ENCODE data around the gene MAFG.
"Not testable (repeated sequence)": the region's sequence is repeated elsewhere in the genome, so short reads cannot be mapped to it uniquely, and the experiment has no call there.

The MAFG gene

DNA sequence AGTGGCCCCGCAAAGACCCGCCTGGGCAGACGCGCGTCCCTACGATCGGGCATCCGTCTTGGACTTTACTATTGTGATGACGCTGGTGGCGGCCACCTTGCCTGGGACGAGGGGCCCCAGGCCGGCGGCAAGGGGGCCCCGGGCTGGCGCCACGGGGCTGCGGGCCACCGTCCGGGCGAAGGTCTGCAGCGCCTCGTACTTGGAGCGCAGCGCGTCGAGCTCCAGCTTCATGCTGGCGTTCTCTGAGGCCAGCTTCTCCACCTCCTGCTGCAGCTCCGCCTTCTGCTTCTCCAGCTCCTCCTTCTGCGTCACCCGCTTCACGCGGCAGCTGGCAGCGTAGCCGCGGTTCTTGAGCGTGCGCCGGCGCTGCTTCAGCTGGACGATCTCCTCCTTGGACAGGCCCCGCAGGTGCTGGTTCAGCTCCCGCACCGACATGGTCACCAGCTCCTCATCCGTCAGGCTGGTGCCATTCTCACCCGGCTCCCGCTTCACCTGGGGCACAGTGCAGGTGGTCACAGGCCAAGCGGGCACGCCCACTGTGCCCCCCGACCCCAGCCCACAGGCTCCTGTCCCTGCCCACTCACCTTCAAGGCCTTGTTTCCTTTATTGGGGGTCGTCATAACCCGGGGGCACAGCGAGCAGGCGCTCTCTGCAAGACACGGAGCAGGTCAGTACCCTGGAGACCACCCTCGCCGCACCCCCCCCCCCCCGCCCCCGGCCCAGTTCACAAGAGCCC is 4.8 kb downstream of the MAFG start:
- DNase-seq = no peak

DNA sequence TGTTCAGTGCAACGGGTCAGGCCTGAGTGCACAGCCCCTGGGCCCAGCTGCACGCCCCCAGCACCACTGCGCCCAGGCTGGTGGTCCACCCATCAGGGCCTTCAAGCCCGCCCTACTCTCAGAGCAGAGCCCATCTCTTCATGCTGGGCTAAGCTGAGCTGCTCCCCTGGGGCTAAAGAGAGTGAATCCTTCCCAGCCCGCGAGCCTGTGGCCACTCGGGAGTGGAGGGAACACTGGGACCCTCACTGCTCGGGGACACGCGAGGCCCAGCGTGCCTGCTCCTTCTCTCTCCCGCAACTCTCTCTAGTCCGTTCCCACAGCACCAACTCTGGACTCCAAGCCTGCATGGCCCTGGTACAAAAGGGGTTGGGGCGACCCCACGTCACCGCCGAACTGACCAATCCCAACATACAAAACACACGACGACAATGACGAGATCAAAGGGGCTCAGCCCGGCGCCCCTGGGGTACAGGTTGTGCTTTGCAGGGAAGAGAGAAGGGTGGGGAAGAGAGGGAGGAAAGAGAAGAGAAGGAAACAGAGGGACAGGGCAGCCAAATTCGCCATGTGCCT is 5.5 kb downstream of the MAFG start:
- no peak for DNase-seq

- DNase-seq = no peak
These were observed 6.0 kb downstream of the MAFG start for GRCh38 chr17:81921537-81921862.

- DNase-seq = no peak
These were observed 6.7 kb downstream of the MAFG start for GRCh38 chr17:81920612-81921536.

DNA sequence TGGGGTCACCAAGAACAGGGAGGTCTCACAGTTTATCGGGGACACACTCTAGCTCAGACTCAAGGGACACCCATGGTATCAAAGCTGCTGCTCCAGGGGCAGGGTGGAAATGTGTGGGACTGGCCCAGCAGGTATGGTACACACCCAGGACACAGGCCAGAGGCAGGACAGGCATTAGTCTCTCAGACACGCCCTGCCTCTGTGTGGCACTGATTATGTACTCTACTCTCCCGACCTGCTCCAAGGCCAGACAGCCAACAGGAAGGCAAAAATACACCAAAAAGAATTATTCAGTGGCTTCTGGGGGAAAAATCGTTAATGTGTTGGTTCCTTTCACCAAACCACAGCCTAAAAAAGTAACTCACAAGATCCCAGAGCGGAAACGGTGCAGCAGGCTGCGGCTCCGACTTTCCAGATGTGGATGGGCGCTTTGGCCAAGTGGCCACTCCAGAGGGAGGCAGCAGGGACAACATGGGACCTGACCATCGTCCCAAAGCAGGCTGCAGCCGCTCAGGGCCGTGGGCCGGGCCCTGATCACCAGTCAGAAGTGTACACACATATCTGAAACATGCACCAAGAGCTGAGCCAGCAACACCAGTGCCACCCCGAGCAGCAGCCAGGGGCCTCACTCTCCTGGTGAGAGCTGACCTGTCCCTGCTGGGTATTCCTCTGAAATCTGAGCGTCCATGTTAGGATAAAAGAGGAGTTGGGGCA is 8.5 kb downstream of the MAFG start:
- no peak for DNase-seq

DNA sequence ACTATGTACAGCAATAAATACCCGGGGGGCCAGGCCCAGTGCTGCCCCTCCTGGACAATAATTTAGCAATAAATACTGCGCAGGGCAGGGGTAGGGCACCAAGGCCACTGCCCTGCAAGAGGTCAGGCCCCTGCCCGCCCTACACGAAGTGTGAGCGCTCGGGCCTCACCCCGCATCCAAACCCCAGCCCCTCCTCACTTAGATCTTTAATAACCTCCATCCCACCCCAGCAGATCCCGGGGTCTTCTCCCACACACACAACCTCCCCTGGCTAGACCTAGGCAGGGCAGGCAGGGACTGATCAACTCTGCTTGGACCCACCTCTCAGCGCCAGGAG is 9.2 kb downstream of the MAFG start:
- not testable (repeated sequence) for DNase-seq

DNA sequence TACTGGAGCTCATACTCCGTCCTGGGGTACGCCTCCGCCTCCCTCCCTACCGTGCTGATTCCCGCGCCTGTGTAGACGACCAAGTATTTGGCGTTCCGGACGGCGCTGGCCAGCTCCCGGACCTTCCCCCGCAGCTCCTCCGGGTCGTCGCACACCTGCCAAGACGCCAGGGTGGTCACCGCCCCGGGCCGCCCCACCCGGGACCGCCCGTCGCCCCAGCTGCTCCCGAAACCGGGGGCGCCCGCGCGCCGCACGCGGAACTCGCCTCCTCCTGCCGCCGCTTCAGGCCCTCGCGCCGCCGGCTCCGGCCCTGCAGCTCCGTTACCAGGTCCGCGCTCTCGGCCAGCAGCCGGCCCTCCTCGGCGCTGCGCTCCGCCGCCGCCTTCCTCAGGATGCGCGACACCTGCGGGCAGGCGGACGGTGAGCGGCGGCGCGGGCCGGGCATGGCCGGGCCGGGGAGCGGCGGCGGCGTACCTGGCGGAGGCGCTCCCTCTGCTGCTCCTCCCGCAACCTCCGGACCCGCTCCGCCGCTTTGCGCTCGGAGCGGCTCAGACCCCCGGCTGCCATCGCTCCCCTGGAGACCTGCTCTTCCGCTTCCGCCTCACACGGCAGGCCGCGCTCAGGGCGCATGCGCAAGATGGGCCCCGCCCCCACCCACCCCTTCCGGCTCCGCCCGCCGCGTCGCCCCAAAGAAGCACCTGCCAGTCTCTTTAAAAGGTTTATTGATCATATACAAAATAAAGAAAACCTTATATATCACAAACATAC is 9.8 kb downstream of the MAFG start, which contains the start of gene SIRT7:
SIRT7 (minus strand) TSS at position 612 of the 768 bp plus-strand sequence; CDS start at position 567, 45 bp downstream.
- DNase-seq = peak; percentile 66

DNA sequence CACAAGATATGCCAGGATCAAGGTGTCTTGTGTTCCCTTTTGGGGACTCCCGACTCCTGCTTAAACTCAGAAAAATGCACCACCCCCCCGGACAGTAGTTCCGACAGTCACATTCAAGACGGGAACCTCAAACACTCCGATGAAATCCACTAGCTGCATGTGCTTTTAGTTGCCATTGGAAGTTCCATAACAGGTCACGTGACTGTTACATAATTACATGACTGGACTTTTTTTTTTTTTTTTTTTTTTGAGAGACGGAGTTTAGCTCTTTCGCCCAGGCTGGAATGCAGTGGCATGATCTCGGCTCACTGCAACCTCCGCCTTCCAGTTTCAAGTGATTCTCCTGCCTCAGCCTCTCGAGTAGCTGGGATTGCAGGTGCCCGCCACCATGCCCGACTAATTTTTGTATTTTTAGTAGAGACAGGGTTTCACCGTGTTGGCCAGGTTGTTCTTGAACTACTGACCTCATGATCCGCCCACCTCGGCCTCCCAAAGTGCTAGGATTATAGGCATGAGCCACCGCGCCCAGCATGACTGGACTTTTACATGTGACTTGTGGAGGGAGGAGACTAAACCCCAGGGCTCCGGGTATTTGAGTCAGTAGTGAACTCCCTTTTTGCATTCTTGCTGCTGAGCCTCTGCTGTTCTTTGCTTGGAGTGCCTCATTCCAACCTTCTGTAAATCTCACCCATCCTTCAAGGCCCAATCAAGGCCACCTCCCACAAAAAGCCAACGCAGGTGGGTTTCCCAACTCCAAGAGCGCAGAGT is 11.1 kb downstream of the MAFG start:
- DNase-seq = peak; percentile 86

- no peak for DNase-seq
These were observed 12.2 kb downstream of the MAFG start for GRCh38 chr17:81915331-81915730.

DNA sequence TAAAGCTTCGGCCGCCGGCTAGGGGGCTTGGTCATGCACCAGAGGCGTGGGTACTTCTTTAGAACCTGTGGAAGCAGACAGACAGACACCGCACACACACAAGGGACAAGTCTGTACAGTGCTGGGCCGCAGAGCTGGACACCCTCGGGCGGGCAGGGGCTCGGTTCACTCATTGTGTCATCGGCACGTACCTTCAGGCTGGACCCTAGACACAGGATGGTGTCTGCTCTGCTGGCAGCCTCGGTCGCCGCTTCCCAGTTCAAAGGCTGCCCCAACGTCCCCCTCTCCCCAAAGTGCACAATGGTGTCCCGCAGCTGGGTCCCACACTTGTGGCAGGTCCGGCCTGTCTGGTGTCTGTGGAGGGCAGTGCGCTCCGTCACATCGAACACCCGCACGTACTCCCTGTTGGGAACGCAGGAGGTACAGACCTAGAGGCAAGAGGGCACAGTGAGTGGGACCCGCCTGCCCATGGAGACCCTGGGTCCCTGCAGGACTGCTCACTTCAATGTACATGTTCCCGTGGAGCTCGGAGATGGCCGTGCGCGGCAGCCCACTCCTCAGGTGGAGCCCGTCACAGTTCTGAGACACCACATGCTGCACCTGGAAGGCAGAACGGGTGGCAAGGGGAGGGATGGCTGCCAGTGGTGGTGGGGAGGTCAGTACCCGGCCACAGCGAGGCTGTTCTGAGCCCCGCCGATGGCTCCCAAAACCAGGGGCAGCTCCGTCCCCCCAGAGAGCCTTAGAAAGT is 13.3 kb downstream of the MAFG start:
- no peak for DNase-seq

DNA sequence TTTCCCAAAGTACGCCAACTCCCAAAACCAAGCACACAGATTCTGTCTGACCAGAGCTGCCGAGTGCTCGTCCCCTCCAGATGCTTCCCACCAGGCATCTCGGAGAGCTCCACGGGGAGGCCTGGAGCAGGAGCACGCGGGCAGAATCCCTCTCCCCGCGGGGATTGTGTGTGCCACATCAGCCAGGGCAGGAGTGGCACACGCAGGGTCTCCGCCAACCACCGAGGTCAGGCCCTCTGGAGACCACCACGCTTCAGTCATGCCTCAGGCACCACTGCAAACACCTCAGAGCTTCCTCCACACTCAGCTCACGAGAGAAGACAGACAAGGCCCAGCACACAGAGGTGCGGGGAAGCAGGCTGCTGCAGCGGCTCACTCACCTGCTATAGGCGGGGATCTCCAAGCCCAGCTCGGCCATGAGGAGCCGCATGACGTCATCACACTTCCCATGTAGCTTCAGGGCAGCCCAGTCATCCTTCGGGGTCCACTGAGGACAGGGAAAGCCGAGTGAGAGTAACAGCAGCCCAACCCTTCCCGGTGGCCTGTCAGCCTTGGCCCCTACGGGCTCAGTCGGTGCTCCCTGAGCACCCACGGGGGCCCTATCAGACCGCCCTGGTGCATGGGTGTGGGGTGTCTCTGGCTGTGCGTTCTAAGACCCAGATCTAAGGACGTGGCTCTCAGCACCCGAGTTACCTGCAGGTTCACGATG is 14.0 kb downstream of the MAFG start:
- DNase-seq = no peak

GRCh38 chr17:81912441-81913309 is 14.9 kb downstream of the MAFG start:
- DNase-seq = no peak

DNA sequence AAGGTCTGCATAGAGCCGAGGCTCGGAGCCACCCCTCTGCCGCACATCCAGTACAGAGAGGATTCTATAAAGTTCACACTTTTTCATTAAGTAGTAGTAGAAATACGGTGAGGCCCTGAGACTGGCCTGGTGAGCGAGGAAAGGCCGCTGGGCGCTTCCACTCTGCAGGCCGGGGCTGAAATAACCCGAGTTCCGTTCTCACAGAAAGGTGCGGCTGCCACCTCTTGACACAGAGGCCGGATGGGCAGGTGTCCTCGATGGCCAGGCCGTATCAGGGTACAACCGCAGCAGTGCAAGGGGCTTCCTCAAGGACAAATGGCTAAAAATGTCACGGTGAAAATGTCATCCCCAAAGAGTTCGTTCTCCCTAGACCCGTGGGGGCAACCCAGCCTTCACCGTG is 15.6 kb downstream of the MAFG start:
- DNase-seq = no peak

GRCh38 chr17:81911277-81911961 is 16.1 kb downstream of the MAFG start, which contains the start of gene PCYT2:
PCYT2 (minus strand) TSS chr17:81911399; CDS start chr17:81911355, 44 bp downstream.
- peak; percentile 84 for DNase-seq

GRCh38 chr17:81910840-81911276 is 16.7 kb downstream of the MAFG start:
- no peak for DNase-seq

- no peak for DNase-seq
These were observed 17.3 kb downstream of the MAFG start for GRCh38 chr17:81909966-81910839.

- no peak for DNase-seq
These were observed 18.3 kb downstream of the MAFG start for GRCh38 chr17:81909231-81909630.

All from HCEC 1CT (cell line).